SK-N-MC (cell line): ENCODE results near the gene C16orf95.
A peak's percentile ranks its signal among the peaks of the same experiment; 100 is the strongest.

Experiments
- DNase-seq: peaks from one replicate; pipeline ENCODE4 v3.0.0-alpha.2; 2011; ENCODE audit warnings: low read depth, low spot score
- H3K27ac ChIP-seq: fragments of 200-600 bp; sonication (generic); 2 replicates; pipeline ENCODE4 v1.5.1; 2016; ENCODE audit warnings: mixed run types
- H3K36me3 ChIP-seq: fragments of 200-600 bp; sonication (generic); 2 replicates; pipeline ENCODE4 v1.6.1; 2017; ENCODE audit warnings: antibody characterized with exemption, low read length, mixed read lengths; ENCODE audit not compliant: insufficient read depth
- H3K4me3 ChIP-seq: fragments of 200-600 bp; sonication (generic); 2 replicates; pipeline ENCODE4 v1.5.1; 2016
- H3K9ac ChIP-seq: fragments of 200-600 bp; sonication (generic); 2 replicates; pipeline ENCODE4 v1.8.0; 2017; ENCODE audit warnings: mixed run types, mixed read lengths; ENCODE audit not compliant: insufficient read length
- H3K9me3 ChIP-seq: fragments of 200-600 bp; sonication (generic); 2 replicates; pipeline ENCODE4 v1.6.1; 2017; ENCODE audit warnings: low read depth, mild to moderate bottlenecking, antibody characterized with exemption, low read length, moderate library complexity, mixed read lengths
- EZH2 ChIP-seq: fragments of 200-600 bp; sonication (generic); IDR thresholded peaks from one replicate; pipeline ENCODE4 v1.6.1; 2017; ENCODE audit warnings: antibody characterized with exemption
- FOXP2 ChIP-seq: optimal IDR thresholded peaks from 2 replicates; pipeline ENCODE3; 2011; ENCODE audit warnings: mild to moderate bottlenecking, moderate library complexity; ENCODE audit not compliant: insufficient read depth; ENCODE audit errors: extremely low read length, control extremely low read depth
- POLR2AphosphoS5 ChIP-seq: IDR thresholded peaks from 2 replicates; pipeline ENCODE4 v1.6.1; 2012; ENCODE audit warnings: mild to moderate bottlenecking, low read depth, low read length, borderline replicate concordance

The C16orf95 gene

GRCh38 chr16:87317750-87318644, 805 bp upstream of the C16orf95 start:
- H3K36me3 ChIP-seq, result no peaks in the 10 kb centered on the region
- no peak for TF ChIP-seq EZH2
- TF ChIP-seq FOXP2, result no peak
- TF ChIP-seq POLR2AphosphoS5, result no peak
- peak overlapping the region; percentile 85 for H3K4me3 ChIP-seq
- no peaks in the 10 kb centered on the region for H3K9me3 ChIP-seq
- DNase-seq, result no peak
- peak overlapping the region; percentile 71; the same call in 1 of the 2 replicates for H3K27ac ChIP-seq
- peak overlapping the region; percentile 97 for H3K9ac ChIP-seq

DNA sequence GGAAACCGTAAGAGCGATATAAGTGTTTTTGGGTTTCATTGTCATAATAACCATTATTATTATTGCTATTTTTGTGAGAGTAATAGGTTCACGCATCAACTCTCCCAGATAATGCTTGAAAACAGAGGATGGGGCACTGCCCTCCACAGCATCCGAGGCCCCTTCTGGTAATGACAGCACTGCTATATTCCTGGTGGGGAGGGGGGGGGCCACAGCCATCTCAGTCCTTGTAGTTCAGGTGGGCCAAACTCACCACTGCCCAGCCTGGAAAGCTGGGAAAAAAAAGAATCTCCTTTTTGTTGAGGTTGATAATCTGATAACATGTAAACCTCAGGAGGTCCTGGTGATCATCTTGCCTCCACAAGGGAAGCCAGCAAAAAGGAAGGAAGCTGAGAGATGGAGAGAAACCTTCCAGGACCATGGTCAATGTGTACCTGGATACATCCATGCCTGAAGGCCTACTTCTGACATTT, 706 bp downstream of the C16orf95 start:
- Histone ChIP-seq H3K27ac (no peak overlapping the region), H3K9ac (no peak overlapping the region), H3K4me3 (peak overlapping the region; percentile 85), H3K36me3 (no peaks in the 10 kb centered on the region), H3K9me3 (no peaks in the 10 kb centered on the region)
- DNase-seq, result no peak
- TF ChIP-seq POLR2AphosphoS5, result no peak
- no peak for TF ChIP-seq FOXP2

GRCh38 chr16:87314990-87315420, 2.2 kb downstream of the C16orf95 start:
- Histone ChIP-seq H3K27ac (no peak overlapping the region), H3K4me3 (no peak overlapping the region), H3K9ac (no peak overlapping the region), H3K36me3 (no peaks in the 10 kb centered on the region), H3K9me3 (no peaks in the 10 kb centered on the region)
- TF ChIP-seq EZH2 (no peak), FOXP2 (no peak), POLR2AphosphoS5 (no peak)
- no peak for DNase-seq

- no peaks in the 10 kb centered on the region for H3K36me3 ChIP-seq
- H3K27ac ChIP-seq, result no peak overlapping the region
- H3K4me3 ChIP-seq, result no peak overlapping the region
- H3K9me3 ChIP-seq, result no peaks in the 10 kb centered on the region
- TF ChIP-seq EZH2, result no peak
- TF ChIP-seq FOXP2, result no peak
- no peak for TF ChIP-seq POLR2AphosphoS5
- H3K9ac ChIP-seq, result no peak overlapping the region
- no peak for DNase-seq
Measured at GRCh38 chr16:87312008-87312407, 5.2 kb downstream of the C16orf95 start.

DNA sequence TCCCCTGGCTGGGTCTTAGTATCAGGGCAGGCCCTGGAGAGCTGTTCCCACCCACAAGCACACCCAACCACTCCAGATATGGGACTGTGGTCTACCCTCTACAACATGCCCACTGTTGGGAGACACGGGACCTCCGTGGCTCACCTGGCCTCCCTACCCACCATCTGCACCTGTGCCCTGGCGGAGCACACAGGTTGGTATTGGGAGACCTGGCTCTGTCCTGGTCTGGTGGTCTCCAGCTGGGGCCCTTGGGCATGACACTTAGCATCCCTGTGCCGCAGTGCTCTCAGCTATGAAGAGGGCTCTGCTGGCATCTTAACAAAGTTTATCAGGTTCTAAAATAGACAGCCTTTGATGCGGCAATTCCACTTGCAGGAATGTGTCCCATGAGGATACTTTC, 5.8 kb downstream of the C16orf95 start:
- DNase-seq, result no peak
- Histone ChIP-seq H3K27ac (no peak overlapping the region), H3K9me3 (no peaks in the 10 kb centered on the region), H3K9ac (no peak overlapping the region), H3K36me3 (no peaks in the 10 kb centered on the region), H3K4me3 (no peak overlapping the region)
- TF ChIP-seq POLR2AphosphoS5, result no peak
- no peak for TF ChIP-seq FOXP2
- TF ChIP-seq EZH2, result no peak

- Histone ChIP-seq H3K9ac (no peak overlapping the region), H3K27ac (no peak overlapping the region), H3K36me3 (no peaks in the 10 kb centered on the region), H3K4me3 (no peak overlapping the region), H3K9me3 (no peaks in the 10 kb centered on the region)
- TF ChIP-seq FOXP2 (no peak), EZH2 (no peak), POLR2AphosphoS5 (no peak)
- DNase-seq, result no peak
Measured at GRCh38 chr16:87310610-87311009, 6.6 kb downstream of the C16orf95 start.

DNA sequence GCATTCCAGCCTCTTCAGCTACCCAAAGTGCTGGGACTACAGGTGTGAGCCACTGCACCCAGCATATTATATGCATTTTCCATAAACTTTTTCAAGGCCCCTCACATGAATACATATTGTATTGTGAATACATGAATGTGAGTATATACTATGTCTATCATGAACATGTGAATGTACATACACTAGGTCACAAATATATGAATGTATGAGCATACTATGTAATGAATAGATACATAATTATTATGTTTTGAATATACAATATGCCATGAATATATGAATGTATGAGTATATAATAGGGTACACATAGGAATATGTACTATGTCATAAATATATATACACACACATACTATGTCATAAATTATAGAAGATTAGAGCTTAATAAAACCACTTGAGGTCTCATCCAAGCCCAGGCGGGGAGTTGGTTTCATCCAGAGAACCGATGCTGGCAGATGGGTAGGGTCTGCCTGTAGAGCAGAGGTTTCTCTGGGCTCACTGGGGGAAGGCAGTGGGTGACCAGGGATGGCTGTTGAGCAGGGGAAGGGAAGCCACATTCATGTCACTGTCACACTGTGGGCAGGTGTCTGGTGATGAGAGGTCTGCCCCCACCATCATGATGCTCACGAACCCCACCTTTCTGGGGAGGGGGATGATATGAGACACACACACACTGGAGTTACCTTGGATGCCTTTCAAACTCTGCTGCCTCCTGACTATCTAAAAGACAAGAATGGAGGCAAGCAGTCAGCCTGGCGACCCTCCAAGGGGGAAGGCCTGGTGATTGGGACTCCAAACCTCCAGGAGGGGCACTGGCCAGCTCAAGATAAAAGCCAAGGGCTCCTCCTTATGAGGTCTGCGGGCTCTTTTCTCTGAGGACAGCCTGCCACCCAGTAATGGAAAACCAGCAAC, 7.3 kb downstream of the C16orf95 start:
- DNase-seq, result no peak
- Histone ChIP-seq H3K36me3 (no peaks in the 10 kb centered on the region), H3K9ac (no peak overlapping the region), H3K9me3 (no peaks in the 10 kb centered on the region), H3K27ac (no peak overlapping the region), H3K4me3 (no peak overlapping the region)
- no peak for TF ChIP-seq EZH2
- no peak for TF ChIP-seq POLR2AphosphoS5
- TF ChIP-seq FOXP2, result no peak

- no peak overlapping the region for H3K9ac ChIP-seq
- H3K27ac ChIP-seq, result no peak overlapping the region
- TF ChIP-seq EZH2, result no peak
- TF ChIP-seq POLR2AphosphoS5, result no peak
- TF ChIP-seq FOXP2, result no peak
- DNase-seq, result no peak
- no peaks in the 10 kb centered on the region for H3K9me3 ChIP-seq
- H3K4me3 ChIP-seq, result no peak overlapping the region
- no peaks in the 10 kb centered on the region for H3K36me3 ChIP-seq
Measured at GRCh38 chr16:87308826-87309225, 8.4 kb downstream of the C16orf95 start.
